GM19043 (cell line): ENCODE measurements around the gene TSHZ3.

ENCODE experiments used
- ATAC-seq: cut with Tn5 transposase; IDR thresholded peaks from one replicate; pipeline ENCODE4 v1.9.1; 2021; ENCODE audit warnings: low read depth; ENCODE audit not compliant: unreplicated experiment

The TSHZ3 gene

GRCh38 chr19:31269425-31270127 lies 79.7 kb downstream of the TSHZ3 start:
- ATAC-seq: no peak

GRCh38 chr19:31268751-31269383 lies 80.4 kb downstream of the TSHZ3 start:
- no peak for ATAC-seq

GRCh38 chr19:31266731-31267130 lies 82.5 kb downstream of the TSHZ3 start:
- ATAC-seq: no peak

GRCh38 chr19:31266196-31266595 lies 83.0 kb downstream of the TSHZ3 start:
- no peak for ATAC-seq

GRCh38 chr19:31264041-31264778 lies 85.0 kb downstream of the TSHZ3 start:
- no peak for ATAC-seq

GRCh38 chr19:31263328-31263727 lies 85.9 kb downstream of the TSHZ3 start:
- no peak for ATAC-seq

- no peak for ATAC-seq
Observed at GRCh38 chr19:31262725-31263191, 86.5 kb downstream of the TSHZ3 start.

- no peak for ATAC-seq
Observed at GRCh38 chr19:31261603-31262212, 87.5 kb downstream of the TSHZ3 start.

GRCh38 chr19:31261019-31261602 lies 88.1 kb downstream of the TSHZ3 start:
- ATAC-seq: no peak

GRCh38 chr19:31260171-31260933 lies 88.9 kb downstream of the TSHZ3 start:
- no peak for ATAC-seq

- no peak for ATAC-seq
Observed at GRCh38 chr19:31258211-31259052, 90.8 kb downstream of the TSHZ3 start.

GRCh38 chr19:31257426-31258130 lies 91.7 kb downstream of the TSHZ3 start:
- ATAC-seq: no peak

GRCh38 chr19:31257025-31257424 lies 92.2 kb downstream of the TSHZ3 start:
- no peak for ATAC-seq

GRCh38 chr19:31256593-31256960 lies 92.7 kb downstream of the TSHZ3 start:
- ATAC-seq: no peak

GRCh38 chr19:31255831-31256592 lies 93.2 kb downstream of the TSHZ3 start:
- ATAC-seq: no peak

GRCh38 chr19:31255174-31255799 lies 93.9 kb downstream of the TSHZ3 start:
- ATAC-seq: no peak

- ATAC-seq: no peak
Observed at GRCh38 chr19:31254611-31255010, 94.6 kb downstream of the TSHZ3 start.
